HPDE6-E6E7 (cell line): ENCODE data around the gene PROCA1.
"Not testable (repeated sequence)": the region's sequence is repeated elsewhere in the genome, so short reads cannot be mapped to it uniquely, and the experiment has no call there.

Source experiments
- DNase-seq: peaks from one replicate; pipeline ENCODE4 v3.0.0; 2011; ENCODE audit warnings: missing footprints; ENCODE audit errors: extremely low spot score

The PROCA1 gene

GRCh38 chr17:28725660-28726225 is 14.1 kb upstream of the PROCA1 start:
- DNase-seq = no peak

DNA sequence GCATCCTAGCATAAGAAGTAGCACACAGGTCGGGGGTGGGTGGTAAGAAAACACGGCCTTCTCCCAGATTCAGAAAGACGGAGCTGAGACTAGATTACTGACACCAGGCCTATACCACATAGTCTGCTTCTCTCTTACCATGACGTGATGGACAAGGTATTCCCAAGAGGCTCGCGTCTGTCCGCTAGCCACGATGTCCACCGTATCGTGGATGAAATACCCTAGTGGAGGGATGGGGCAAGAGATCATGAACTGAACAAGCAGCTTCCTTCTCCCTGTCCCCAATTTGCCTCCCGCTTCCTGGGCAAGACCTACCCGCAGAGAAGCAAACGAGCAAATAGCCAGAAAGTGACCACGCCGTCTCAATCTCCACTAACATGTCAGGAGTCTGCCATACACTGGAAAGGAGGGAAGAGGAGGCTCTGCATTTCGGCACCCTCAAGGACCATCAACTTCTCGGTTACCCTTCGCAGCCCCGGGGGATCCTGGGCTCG is 13.5 kb upstream of the PROCA1 start:
- DNase-seq = no peak

GRCh38 chr17:28724500-28725165 is 12.9 kb upstream of the PROCA1 start:
- no peak for DNase-seq

DNA sequence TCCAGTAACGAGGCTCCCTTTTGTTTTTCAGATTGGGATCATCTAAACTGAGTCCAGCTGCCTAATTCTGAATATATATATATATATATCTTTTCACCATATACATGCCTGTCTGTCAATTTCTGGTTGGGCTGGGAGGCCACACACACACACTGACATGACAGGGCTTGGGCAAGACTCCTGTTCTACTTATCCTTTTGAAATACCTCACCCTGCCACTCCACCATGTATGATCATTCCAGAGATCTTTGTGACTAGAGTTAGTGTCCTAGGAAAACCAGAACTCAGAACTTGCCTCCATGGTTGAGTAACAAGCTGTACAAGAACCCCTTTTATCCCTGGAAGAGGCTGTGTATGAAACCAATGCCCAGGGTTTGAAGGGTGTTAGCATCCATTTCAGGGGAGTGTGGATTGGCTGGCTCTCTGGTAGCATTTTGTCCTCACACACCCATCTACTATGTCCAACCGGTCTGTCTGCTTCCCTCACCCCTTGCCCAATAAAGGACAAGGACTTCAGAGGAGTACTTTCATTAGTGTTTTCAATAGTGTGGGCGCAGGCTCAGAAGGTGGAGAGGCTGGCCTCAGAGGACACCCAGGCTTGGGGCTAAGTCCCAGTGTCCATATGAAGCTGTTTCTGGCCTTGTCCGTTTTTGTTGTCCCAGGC is 12.3 kb upstream of the PROCA1 start:
- DNase-seq = not testable (repeated sequence)

DNA sequence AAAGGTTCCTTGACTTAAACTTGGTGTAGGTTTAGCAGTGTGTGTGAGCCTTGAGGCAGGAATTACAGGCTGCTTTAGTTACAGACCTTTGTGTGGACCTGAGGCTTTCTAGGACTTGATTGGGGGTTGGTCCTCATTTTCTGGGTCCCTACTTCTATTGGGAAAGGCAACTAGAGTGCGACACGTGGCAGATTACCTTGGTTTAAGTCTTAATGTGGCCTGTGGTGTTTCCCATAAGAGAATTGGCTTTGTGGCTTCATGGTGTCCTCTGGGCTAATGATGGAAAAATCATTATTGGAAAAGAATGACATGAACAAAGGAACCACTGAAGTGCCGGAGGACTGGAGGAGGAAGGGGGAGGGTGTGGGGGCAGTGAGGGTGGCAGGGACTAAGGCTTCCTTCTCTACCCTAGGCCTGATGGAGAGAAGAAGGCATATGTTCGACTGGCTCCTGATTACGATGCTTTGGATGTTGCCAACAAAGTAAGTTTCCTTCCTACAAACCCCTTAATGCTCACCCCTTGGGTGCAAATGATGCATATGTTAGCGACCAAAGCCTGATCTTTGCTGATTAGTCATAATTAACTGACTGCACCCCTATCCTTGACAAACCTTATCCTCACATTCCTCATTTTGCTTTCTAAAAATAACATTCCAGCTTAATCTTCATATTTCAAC is 11.6 kb upstream of the PROCA1 start:
- DNase-seq = no peak

DNA sequence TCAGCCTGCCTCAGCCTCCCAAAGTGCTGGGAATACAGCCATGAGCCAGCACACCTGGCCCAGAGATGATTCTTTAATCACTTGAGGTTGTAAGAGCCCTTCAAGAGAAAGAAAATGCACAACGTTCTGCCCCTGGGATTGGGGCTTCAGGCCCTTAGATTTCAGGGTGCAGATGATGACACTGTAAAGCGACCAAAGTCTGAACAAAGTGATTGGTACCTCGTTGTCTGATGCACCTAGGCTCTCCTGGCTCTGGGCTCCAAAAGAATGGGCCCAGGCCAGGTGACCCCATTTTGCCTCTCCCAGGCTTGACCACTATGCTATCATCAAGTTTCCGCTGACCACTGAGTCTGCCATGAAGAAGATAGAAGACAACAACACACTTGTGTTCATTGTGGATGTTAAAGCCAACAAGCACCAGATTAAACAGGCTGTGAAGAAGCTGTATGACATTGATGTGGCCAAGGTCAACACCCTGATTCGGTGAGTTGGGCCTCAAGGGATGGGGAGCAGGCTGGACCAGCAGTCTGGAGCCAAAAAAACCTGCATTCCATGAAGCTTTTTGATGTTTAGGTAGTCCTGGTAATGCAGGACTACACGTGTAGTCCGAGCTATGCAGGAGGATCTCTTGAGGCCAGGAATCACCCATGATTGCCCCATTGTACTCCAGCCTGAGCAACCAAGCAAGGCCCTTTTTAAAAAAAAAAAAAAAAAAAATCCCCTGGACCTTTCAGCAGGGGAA is 10.9 kb upstream of the PROCA1 start:
- DNase-seq = no peak

DNA sequence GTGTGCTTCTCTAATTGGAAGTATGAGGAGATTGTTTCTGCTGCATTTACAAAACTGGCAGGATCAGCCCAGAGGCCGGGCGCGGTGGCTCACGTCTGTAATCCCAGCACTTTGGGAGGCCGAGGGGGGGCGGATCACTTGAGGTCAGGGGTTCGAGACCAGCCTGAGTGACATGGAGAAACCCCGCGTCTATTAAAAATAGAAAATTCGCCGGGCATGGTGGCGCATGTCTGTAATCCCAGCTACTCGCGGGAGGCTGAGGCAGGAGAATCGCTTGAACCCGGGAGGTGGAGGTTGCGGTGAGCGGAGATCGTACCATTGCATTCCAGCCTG is 9.3 kb upstream of the PROCA1 start:
- not testable (repeated sequence) for DNase-seq

GRCh38 chr17:28720247-28720996 is 8.7 kb upstream of the PROCA1 start:
- no peak for DNase-seq

- no peak for DNase-seq
Observed at GRCh38 chr17:28719021-28719433, 7.3 kb upstream of the PROCA1 start.

- no peak for DNase-seq
Observed at GRCh38 chr17:28718333-28719020, 6.8 kb upstream of the PROCA1 start.

DNA sequence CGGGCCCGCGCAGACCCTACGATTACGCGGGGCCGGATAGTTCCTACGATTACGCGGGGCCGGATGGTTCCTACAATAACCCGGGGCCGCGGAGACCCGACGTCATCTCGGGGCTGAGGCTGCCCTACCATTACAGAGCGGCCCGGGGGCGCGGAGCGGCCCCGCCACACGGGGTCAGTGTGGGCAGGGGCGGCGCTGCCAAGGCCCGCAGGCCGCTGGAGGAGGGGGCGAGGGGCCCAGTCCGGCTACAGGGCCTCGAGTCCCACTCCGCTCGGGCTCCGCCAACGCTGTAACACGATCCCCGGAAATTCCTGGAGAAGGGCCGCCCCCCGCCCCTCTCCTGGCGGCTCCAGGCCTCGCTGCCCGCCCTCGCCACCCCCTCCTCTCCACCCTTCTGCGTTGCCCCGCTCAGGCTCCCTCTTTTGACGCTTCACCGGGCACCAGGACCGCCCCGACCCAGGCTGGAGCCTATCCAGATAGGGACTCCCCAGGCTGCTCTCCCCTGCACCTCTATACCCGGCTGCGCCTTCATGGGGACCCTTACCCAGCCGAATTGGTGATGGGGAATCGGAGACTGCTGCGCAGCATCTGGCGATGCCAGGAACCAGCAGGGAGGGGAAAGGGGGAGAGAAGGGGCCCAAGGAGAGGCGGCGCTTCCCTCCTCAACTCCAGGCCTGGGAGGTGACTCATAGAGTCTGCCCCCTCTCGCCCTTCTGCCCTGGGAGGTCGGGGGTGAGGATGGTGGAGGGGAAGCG is 6.1 kb upstream of the PROCA1 start, which contains the start of gene RAB34:
RAB34 (minus strand) TSS at position 291 of the 755 bp plus-strand sequence. CDS start 602 bp downstream, outside the sequence.
- peak; percentile 51 for DNase-seq

DNA sequence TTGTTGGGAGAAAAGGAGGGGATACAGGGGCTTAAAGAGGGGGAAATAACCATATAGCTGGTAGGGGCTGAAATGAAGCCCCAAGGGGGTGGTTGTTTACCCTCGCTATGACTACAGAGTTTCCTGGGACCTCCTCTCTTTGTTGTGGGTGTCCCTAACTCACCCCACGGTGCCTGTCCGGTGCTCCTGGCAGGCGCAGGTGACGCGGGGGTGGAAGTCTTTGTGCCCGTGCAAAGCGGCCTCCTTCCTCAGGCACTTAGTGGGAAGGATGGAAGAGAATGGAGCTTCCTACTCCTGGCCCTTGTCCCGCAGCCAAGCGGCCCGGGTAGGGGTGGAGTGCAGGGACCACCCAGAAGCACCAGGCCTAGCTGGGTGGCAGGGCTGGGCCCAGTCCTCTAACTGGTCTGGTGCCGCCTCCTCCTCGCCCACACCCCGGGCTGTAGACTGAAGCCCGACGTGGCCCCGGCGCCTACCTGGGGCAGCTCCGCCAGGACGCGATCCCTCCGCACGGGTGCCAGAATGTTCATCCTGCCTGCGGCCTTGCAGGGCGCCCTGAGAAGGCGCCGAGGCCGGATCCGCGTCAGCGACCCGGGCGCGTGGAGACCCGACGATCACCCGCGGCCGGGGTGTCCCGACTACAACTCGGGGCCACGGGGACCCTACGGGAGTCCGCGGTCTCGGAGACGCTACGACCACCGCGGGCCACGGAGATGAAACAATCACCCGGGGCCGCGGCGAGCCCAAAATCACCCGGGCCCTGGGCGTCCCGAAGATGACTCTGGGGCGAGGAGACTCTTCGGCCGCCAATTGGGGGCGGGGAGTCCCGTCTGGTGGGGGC is 5.3 kb upstream of the PROCA1 start:
- DNase-seq = no peak

DNA sequence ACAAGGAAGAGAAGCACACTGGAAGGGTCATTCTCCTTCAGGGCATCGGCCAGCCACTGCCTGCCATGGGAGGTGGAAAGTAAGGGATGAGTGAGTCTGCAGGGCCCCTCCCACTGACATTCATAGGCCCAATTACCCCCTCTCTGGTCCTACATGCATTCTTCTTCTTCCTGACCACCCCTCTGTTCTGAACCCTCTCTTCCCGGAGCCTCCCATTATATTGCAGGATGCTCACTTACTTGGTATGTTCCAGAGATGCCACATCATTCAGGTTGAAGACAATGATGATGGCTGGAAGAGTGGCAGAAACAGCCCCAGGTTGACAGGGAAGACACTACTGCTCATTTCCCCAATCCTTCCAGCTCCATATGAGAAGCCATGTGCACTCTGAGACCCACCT is 3.5 kb upstream of the PROCA1 start:
- no peak for DNase-seq

GRCh38 chr17:28714281-28714680 is 2.6 kb upstream of the PROCA1 start:
- no peak for DNase-seq

DNA sequence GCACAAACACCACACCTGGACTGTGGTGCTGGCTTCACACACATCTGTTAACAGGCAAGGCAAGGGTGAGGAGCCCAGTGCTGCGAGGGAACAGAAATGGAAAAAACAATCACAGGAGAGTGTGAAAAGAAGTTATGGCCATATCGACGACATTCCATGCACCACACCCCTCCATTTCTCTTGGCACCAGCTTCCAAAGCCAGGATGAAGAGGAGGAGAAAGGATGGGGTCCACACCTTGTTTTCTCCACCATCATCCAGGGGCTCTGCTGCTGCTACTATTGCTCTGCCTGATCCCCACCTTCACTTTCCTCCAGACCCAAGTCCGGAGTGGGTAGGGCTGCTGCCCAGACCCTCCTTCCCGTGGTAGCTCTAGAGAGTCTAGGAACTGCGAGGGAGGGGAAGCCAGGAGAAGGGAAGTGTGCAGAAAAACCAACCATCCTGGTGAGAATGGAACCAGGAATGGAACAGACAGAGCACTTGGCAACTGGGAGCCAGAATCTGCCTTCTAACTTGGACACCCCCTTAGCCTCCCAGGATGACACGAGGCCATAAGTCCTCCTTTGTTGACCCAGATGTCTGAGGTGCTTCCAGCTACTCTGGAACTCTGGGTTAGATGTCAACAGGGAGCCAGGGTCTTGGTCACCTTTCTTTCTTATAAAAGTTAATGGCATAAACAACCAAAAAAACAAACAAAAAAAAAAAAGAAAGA is 1.2 kb upstream of the PROCA1 start:
- no peak for DNase-seq

DNA sequence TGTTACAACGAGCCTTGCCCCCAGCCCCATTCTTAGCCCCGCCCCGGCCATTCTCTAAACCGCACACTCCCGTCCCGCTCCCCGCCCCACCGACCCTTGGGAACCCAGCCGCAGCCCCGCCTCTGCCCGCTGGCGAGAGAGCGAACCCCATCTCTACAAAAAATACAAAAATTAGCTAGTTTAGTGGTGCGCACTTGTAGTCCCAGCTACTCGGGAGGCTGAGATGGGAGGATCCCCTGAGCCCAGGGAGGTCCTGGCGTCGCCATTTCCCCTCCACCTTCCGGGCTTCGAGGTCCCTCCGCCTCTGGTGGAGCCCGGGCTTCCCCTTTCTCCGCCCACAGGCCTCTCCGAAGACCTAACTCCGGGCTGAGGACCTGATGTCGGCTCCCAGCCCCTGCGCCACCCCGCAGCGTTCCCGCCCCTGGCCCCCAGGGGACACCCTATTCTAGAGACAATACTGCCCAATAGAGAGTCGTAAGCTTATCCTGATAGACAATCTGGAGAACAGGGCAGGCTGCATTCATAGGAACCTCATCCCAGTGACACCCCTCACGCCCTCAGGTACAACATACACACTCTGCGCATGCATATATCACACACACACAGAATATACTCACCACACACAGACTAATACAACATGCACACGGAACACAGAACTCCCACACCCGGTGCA is 480 bp upstream of the PROCA1 start:
- DNase-seq = no peak

DNA sequence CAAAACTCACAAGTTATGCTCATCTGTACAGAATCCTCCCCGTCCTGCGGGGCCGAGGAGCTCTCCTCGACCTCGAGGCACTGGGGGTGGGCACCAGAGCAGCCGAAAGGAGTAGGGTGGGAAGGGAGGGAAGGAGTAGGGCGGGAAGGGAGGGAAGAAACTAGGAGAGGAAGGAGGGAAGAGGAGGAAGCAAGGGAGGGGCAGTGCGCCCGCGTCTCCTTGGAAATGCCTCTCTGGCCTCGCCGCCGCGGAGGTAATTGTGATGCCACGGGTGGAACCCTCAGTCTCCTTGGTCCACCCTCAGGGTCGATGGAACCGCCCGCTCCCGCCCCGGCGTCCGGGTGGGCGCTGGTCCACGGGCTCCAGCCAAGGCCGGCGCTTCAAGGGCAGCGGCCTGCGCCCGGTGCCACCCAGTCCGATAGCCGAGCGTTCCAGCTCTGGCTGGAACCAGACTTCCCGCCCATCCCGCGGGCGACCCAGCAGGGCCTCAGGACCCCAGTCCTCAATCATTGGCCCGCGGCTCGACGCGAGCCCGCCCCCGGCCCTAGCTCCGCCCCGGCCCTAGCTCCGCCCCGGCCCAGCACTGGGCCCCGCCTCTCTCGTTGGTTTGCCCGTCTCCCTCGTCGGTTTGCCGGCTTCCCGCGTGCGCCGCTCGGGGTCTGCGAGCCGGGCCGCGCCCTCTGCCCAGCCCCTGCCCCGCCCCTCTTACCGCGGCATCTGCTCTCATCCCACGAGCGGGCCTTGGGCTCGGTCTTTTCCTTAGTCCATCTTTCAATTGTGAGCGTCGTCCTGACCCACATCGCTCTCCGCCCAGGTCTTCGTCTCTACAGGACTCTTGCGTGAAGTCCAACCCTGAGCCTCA is 596 bp downstream of the PROCA1 start:
- peak; percentile 84 for DNase-seq
